Right lobe of liver (tissue), 6 donors: ENCODE results near the gene ZNF107. TPM values are rescaled to one million over a fixed set of nuclear protein-coding genes. Genes with fewer than 3 reads are reported as not detected.

Experiments
- ATAC-seq, 4 donors: fragments of 200-7000 bp; cut with Tn5 transposase; one replicate each; pipeline ENCODE4 v1.9.1; 2020; ENCODE audit warnings: mild to moderate bottlenecking in 4 of 4, moderate library complexity in 4 of 4
- DNase-seq, 3 donors: peaks; one replicate each; pipeline ENCODE4 v3.0.0-alpha.2; 2020
- H3K27ac ChIP-seq, 3 donors: fragments of 200-600 bp; one replicate each; pipeline ENCODE4 v1.8.0; 2022
- H3K27me3 ChIP-seq, 2 donors: fragments of 200-600 bp; one replicate each; pipeline ENCODE4 v1.8.0; 2022
- H3K36me3 ChIP-seq, 4 donors: fragments of 200-600 bp; sonication (generic) in 1 of 4; one replicate each; pipeline versions ENCODE4 v1.5.1 to v1.8.0; 2017 to 2022; ENCODE audit warnings: control low read depth in 1 of 4
- H3K4me1 ChIP-seq, 4 donors: fragments of 200-600 bp; sonication (generic) in 1 of 4; one replicate each; pipeline versions ENCODE4 v1.5.1 to v1.8.0; 2017 to 2022; ENCODE audit warnings: control low read depth in 1 of 4
- H3K4me3 ChIP-seq, 3 donors: fragments of 200-600 bp; one replicate each; pipeline ENCODE4 v1.8.0; 2022
- H3K9me3 ChIP-seq, 4 donors: fragments of 200-600 bp; sonication (generic) in 1 of 4; one replicate each; pipeline versions ENCODE4 v1.5.1 to v1.8.0; 2017 to 2022; ENCODE audit warnings: control low read depth in 1 of 4
- CTCF ChIP-seq, 4 donors: fragments of 200-600 bp in 3 of 4; fragments of 450-650 bp in 1 of 4; IDR thresholded peaks; one replicate each; pipeline versions ENCODE4 v1.5.1 to v1.8.0; 2016 to 2022; ENCODE audit warnings: antibody characterized with exemption in 4 of 4, mild to moderate bottlenecking in 2 of 4
- POLR2A ChIP-seq: fragments of 450-650 bp; IDR thresholded peaks from one replicate; pipeline ENCODE4 v1.6.1; 2017; ENCODE audit warnings: antibody characterized with exemption, mild to moderate bottlenecking
- WGBS: methylation state at CpG from one replicate; pipeline ENCODE4 v1.1.6; 2018; ENCODE audit warnings: low coverage, low lambda C conversion rate; ENCODE audit not compliant: insufficient coverage; ENCODE audit errors: missing lambda C conversion rate; 5-methylcytosine and 5-hydroxymethylcytosine counted together
- intact Hi-C, 2 donors: fragments of 100-400 bp; cut with DNase I; formaldehyde crosslinking; loops; one replicate each; pipeline versions ENCODE4 v1.11.2 to v1.14.1; 2022
- total RNA-seq, 6 experiments: library from RNA; depleted of rRNA in 2 of 6; stranded (reverse); fragments of >200 nt in 2 of 6; fragmentation: NEBNext Ultra II Directional in 3 of 6; extraction: Animal tissue kit (Norgen Biotek cat#: 25700) in 3 of 6; gene quantifications; one replicate each; pipeline versions ENCODE4 v1.1.0 to v1.2.4, GENCODE V29; 2016 to 2023
- donor health status: DM: no; HTN: yes; CAD: no.
- donor health status: DM: no; HTN: no; CAD: no.
- donor health status: DM: no; HTN: no; CAD: no.
- donor health status: DM: no; HTN: yes; CAD: no.
- donor health status: DM: no; HTN: yes; CAD: no.

The ZNF107 gene
- total RNA-seq, 6 experiments from 2014 or later: 1.2 to 2.0 (median 1.6) TPM

- WGBS: 87% methylated on average over 4 of the region's 4 CpGs
- no peaks in the 10 kb centered on the region for H3K9me3 ChIP-seq
- ATAC-seq (no peak), DNase-seq (no peak)
- H3K36me3 ChIP-seq: no peaks in the 10 kb centered on the region
- no peak overlapping the region for H3K27ac ChIP-seq
- TF ChIP-seq POLR2A: no peak
- TF ChIP-seq CTCF (IDR thresholded peaks at IDR 0.05): no peak
- intact Hi-C loops: no loop called here
- no peak overlapping the region for H3K4me3 ChIP-seq
- no peaks in the 10 kb centered on the region for H3K27me3 ChIP-seq
- H3K4me1 ChIP-seq: no peaks in the 10 kb centered on the region
Measured at GRCh38 chr7:64744680-64745079, 78.7 kb downstream of the ZNF107 start.

- no peaks in the 10 kb centered on the region for H3K4me1 ChIP-seq
- ATAC-seq (no peak), DNase-seq (no peak)
- H3K27ac ChIP-seq: no peak overlapping the region
- TF ChIP-seq POLR2A: no peak
- TF ChIP-seq CTCF (IDR thresholded peaks at IDR 0.05): no peak
- intact Hi-C loops: no loop called here
- H3K4me3 ChIP-seq: no peak overlapping the region
- no peaks in the 10 kb centered on the region for H3K27me3 ChIP-seq
- no peaks in the 10 kb centered on the region for H3K36me3 ChIP-seq
- no peaks in the 10 kb centered on the region for H3K9me3 ChIP-seq
Measured at GRCh38 chr7:64747802-64748201, 81.9 kb downstream of the ZNF107 start.

- H3K36me3 ChIP-seq: no peaks in the 10 kb centered on the region
- H3K4me1 ChIP-seq: no peaks in the 10 kb centered on the region
- H3K27me3 ChIP-seq: no peaks in the 10 kb centered on the region
- intact Hi-C loops: no loop called here
- H3K27ac ChIP-seq: no peak overlapping the region
- ATAC-seq: no peak
- no peaks in the 10 kb centered on the region for H3K9me3 ChIP-seq
- no peak overlapping the region for H3K4me3 ChIP-seq
- WGBS: 71% methylated on average over 2 of the region's 2 CpGs
- no peak for DNase-seq
- TF ChIP-seq POLR2A (no peak), CTCF (IDR thresholded peaks at IDR 0.05) (no peak)
Measured at GRCh38 chr7:64753032-64753431, 87.1 kb downstream of the ZNF107 start.

GRCh38 chr7:64755865-64756264 lies 89.9 kb downstream of the ZNF107 start:
- TF ChIP-seq POLR2A (no peak), CTCF (IDR thresholded peaks at IDR 0.05) (no peak)
- no peak overlapping the region for H3K4me3 ChIP-seq
- intact Hi-C loops: no loop called here
- no peaks in the 10 kb centered on the region for H3K4me1 ChIP-seq
- WGBS: 75% methylated on average over 2 of the region's 3 CpGs
- H3K36me3 ChIP-seq: no peaks in the 10 kb centered on the region
- H3K27ac ChIP-seq: no peak overlapping the region
- H3K27me3 ChIP-seq: no peaks in the 10 kb centered on the region
- no peak for ATAC-seq
- H3K9me3 ChIP-seq: no peaks in the 10 kb centered on the region
- DNase-seq: no peak

- 50% methylated on average over 3 of the region's 3 CpGs for WGBS
- no peak for ATAC-seq
- TF ChIP-seq POLR2A (no peak), CTCF (IDR thresholded peaks at IDR 0.05) (no peak)
- Histone ChIP-seq H3K36me3 (no peaks in the 10 kb centered on the region), H3K27ac (no peak overlapping the region), H3K4me1 (no peaks in the 10 kb centered on the region), H3K4me3 (no peak overlapping the region), H3K9me3 (no peaks in the 10 kb centered on the region), H3K27me3 (no peaks in the 10 kb centered on the region)
- intact Hi-C loops: no loop called here
- no peak for DNase-seq
Measured at GRCh38 chr7:64758151-64758550, 92.2 kb downstream of the ZNF107 start.
